ENCODE results near the gene DYNC2I2. TPM values are rescaled to one million over a fixed set of nuclear protein-coding genes. Genes with fewer than 3 reads are reported as not detected.

DYNC2I2 gene
- total RNA-seq, result 10 to 100 TPM; 24.3 to 25.6 TPM

DNA sequence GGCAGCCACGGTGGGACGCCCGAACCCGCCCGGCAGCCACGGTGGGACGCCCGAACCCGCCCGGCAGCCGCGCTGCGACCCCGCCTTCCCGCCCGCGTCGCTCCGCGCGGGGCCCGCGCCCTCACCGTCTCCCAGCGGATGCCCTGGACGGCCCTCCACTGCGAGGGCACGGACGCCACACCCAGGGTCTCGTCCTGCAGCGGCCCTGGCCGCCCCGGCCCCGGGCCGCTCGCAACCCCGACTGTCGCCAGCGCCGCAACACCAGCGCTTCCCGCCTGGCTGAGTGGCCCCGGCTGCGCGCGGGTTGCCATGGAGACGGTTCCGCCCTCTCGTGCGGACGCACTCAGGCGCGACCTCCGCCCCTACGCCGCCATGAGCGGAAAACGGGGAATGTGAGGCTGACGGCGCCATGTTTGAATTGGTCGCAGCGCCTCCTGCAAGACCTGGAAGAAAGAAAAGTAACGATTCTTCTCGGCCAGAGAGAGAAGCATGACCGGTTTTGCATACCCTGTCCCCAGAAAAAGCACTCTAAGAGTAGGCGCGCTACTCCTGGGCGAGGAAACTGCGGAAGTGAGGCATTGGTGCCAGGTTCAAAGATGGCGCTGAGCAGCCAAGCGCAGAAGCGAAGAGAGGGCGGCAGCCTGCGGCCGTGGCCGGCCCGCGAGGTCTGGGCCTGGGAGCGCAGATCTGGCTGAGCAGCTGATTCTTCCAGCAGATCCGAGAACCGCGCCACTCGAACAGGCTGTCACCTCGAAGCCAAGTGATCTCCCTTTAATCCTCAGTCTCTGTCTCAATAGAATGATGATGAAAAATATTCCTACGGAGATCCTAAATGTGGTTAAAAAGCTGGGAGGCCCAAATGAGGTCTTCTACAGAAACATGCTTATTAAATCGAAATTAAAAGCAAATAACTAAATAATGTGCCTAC is at the start of gene DYNC2I2:
DYNC2I2 (minus strand) TSS at position 432 of the 928 bp plus-strand sequence; CDS start at position 311, 121 bp downstream.
- CTCF ChIA-PET, result no interaction called here
- H3K4me1 Mint-ChIP-seq (ENCODE audit: low read depth), result peaks cover 4% of the 10 kb centered on the region

GRCh38 chr9:128706045-128706444 is 49.4 kb upstream of the DYNC2I2 start:
- intact Hi-C loops (cut with micrococcal nuclease), result no loop called here
- POLR2A ChIA-PET, result interaction anchor here (0.6 to 1.4 kb wide), 6 partner anchors 8 to 982 kb away, joined by 3 to 5 read pairs (median 4); partner anchors contain the start of gene ZDHHC12
- no peak for ATAC-seq
- Mint-ChIP-seq H3K27ac (no peak overlapping the region), H3K27me3 (no peaks in the 10 kb centered on the region), H3K4me1 (ENCODE audit: low read depth) (peaks cover 12% of the 10 kb centered on the region), H3K36me3 (ENCODE audit: low read depth) (no peaks in the 10 kb centered on the region), H3K9me3 (no peaks in the 10 kb centered on the region), H3K4me3 (no peak overlapping the region)
- CTCF ChIA-PET, result interaction anchor here (1.0 to 1.5 kb wide), 2 partner anchors 9 to 27 kb away, joined by 3 read pairs; no protein-coding TSS in a partner anchor
- TF ChIP-seq, protein P1, sequence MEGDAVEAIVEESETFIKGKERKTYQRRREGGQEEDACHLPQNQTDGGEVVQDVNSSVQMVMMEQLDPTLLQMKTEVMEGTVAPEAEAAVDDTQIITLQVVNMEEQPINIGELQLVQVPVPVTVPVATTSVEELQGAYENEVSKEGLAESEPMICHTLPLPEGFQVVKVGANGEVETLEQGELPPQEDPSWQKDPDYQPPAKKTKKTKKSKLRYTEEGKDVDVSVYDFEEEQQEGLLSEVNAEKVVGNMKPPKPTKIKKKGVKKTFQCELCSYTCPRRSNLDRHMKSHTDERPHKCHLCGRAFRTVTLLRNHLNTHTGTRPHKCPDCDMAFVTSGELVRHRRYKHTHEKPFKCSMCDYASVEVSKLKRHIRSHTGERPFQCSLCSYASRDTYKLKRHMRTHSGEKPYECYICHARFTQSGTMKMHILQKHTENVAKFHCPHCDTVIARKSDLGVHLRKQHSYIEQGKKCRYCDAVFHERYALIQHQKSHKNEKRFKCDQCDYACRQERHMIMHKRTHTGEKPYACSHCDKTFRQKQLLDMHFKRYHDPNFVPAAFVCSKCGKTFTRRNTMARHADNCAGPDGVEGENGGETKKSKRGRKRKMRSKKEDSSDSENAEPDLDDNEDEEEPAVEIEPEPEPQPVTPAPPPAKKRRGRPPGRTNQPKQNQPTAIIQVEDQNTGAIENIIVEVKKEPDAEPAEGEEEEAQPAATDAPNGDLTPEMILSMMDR (IDR thresholded peaks at IDR 0.05), result no peak
- DNase-seq, result no peak

More for the DNA sequence above, at the start of gene DYNC2I2:
- no peaks in the 10 kb centered on the region for H3K27me3 Mint-ChIP-seq
- peak; percentile 97 for DNase-seq
- H3K36me3 Mint-ChIP-seq (ENCODE audit: low read depth), result no peaks in the 10 kb centered on the region
- POLR2A ChIA-PET, result interaction anchor here (0.6 to 1.4 kb wide), 4 partner anchors 10 to 247 kb away, joined by 3 to 5 read pairs (median 4); no protein-coding TSS in a partner anchor
- H3K27ac Mint-ChIP-seq, result peak within 1 kb of the TSS; percentile 100
- peak within 1 kb of the TSS; percentile 81 for H3K4me3 Mint-ChIP-seq
- TF ChIP-seq, protein P1 (IDR thresholded peaks at IDR 0.05), result no peak
- no peaks in the 10 kb centered on the region for H3K9me3 Mint-ChIP-seq
- ATAC-seq, result peak; percentile 97
- intact Hi-C loops (cut with micrococcal nuclease), result no loop called here

- DNase-seq, result no peak
- Mint-ChIP-seq H3K27ac (no peak overlapping the region), H3K27me3 (no peaks in the 10 kb centered on the region), H3K9me3 (no peaks in the 10 kb centered on the region), H3K36me3 (ENCODE audit: low read depth) (no peaks in the 10 kb centered on the region), H3K4me3 (no peak overlapping the region), H3K4me1 (ENCODE audit: low read depth) (peaks cover 13% of the 10 kb centered on the region)
- TF ChIP-seq, protein P1 (IDR thresholded peaks at IDR 0.05), result no peak
- intact Hi-C loops (cut with micrococcal nuclease), result no loop called here
- ATAC-seq, result no peak
- CTCF ChIA-PET, result interaction anchor here (1.0 to 1.9 kb wide), 3 partner anchors 8 to 224 kb away, joined by 3 to 4 read pairs (median 3); partner anchors contain the start of gene ZDHHC12
- POLR2A ChIA-PET, result interaction anchor here (0.6 to 1.4 kb wide), 7 partner anchors 8 to 185 kb away, joined by 3 to 5 read pairs (median 3); partner anchors contain the start of gene ZDHHC12
These were observed 48.7 kb upstream of the DYNC2I2 start for GRCh38 chr9:128705051-128705965.

DNA sequence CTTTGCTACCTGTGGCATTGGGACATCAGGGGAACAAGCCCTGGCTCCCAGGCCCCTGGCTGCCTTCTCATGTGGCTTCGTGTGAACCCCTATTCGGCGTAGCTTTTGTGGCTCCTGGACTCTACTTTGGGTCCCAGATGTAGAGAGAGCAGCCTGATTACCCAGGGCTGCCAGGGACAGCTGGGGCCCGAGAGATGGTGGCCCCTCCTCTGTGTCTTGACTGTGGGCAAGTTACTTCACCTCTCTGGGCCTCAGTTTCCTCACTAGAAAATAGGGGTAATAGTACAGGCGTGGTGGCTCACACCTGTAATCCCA is 47.7 kb upstream of the DYNC2I2 start:
- DNase-seq (no peak), ATAC-seq (no peak)
- Mint-ChIP-seq H3K4me3 (no peak overlapping the region), H3K27ac (no peak overlapping the region), H3K4me1 (ENCODE audit: low read depth) (peaks cover 13% of the 10 kb centered on the region), H3K36me3 (ENCODE audit: low read depth) (no peaks in the 10 kb centered on the region), H3K27me3 (no peaks in the 10 kb centered on the region), H3K9me3 (no peaks in the 10 kb centered on the region)
- TF ChIP-seq, protein P1 (IDR thresholded peaks at IDR 0.05), result no peak
- intact Hi-C loops (cut with micrococcal nuclease), result no loop called here
- CTCF ChIA-PET, result interaction anchor here (1.4 to 1.9 kb wide), 2 partner anchors 20 to 84 kb away, joined by 3 to 4 read pairs; partner anchors contain the start of gene ZDHHC12
- POLR2A ChIA-PET, result interaction anchor here (1.1 to 1.2 kb wide), 2 partner anchors 12 to 22 kb away, joined by 3 to 4 read pairs; no protein-coding TSS in a partner anchor
